Urinary bladder (tissue), 4 donors: ENCODE measurements around the gene PNPLA2. TPM values are rescaled to one million over a fixed set of nuclear protein-coding genes. Genes with fewer than 3 reads are reported as not detected.

Experiments used
- DNase-seq: peaks from one replicate; pipeline ENCODE4 v3.0.0-alpha.2; 2015; ENCODE audit errors: extremely low spot score
- H3K27ac ChIP-seq: one replicate; pipeline ENCODE4 v1.5.1; 2013; ENCODE audit warnings: low read depth, mild to moderate bottlenecking, moderate library complexity
- H3K36me3 ChIP-seq: one replicate; pipeline ENCODE4 v1.6.1; 2013; ENCODE audit warnings: mild to moderate bottlenecking, moderate library complexity; ENCODE audit not compliant: insufficient read depth
- H3K4me1 ChIP-seq: one replicate; pipeline ENCODE4 v1.6.1; 2013; ENCODE audit warnings: mild to moderate bottlenecking, moderate library complexity; ENCODE audit not compliant: insufficient read depth
- H3K4me3 ChIP-seq: one replicate; pipeline ENCODE4 v1.5.1; 2013; ENCODE audit warnings: low read depth, low read length
- WGBS: extraction: QIAGEN DNeasy Blood & Tissue Kit; methylation state at CpG from one replicate; pipeline ENCODE4 v1.1.7; 2013; 5-methylcytosine and 5-hydroxymethylcytosine counted together
- polyA plus RNA-seq: library from polyadenylated mRNA; stranded (reverse); fragments of 200-250 nt; gene quantifications from one replicate; pipeline ENCODE4 v1.2.3, GENCODE V29; 2013
- total RNA-seq: library from RNA; depleted of rRNA; stranded (reverse); fragments of >200 nt; gene quantifications from one replicate; pipeline ENCODE4 v1.2.3, GENCODE V29; 2014
- donor health status: healthy with polysubstance abuse.
- donor health status: healthy.

Gene PNPLA2
- total and polyA plus RNA-seq, 2 donors, result 13.6 to 131 TPM

DNA sequence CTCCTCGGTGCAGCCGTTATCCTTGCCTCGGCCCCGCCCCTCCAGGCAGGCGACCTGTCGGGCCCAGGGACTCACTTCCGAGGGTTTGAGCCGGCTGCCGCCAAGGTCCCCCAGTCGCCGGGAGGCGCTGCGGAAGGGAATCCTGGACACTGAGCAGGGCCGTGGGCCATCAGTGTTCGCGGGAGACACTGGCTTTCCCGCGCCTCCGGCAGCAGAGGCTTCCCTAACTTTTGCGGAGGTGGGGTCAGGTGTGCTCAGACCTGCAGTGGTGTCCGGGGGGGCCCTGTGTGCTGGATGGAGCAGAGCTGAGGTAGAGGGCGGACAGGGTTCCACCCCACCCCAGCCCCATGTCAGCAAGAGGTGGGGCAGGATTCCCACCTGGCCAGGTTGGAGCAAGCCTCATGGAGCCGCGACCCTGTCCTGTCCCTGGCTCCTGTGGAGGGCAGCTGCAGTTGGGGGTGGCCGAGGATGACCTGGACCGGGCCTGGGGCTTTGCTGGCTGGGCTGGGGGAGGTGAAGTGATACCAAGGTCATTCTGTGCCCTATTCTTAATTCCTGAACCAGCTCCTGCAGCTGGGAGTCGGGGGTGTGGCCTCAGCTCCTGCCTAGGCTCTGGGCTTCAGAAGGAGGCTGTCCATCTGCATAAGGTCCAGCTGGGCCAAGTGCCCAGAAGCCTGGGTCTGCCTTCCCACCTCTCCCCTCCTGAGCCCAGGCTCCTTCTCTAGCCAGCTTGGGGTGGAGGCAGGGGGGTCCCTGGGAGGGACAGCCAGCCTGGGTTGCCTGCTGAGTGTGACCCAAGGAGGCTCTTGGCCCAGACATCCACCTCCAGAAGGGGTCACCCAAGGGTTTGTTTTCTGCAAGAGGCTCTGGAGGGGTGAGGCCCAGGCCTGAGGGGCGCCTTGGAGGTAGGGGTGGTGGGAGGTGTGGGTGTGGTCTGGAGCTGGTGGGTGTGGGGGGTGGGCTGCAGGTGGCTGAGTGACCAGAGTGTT lies 32.4 kb downstream of the PNPLA2 start:
- DNase-seq, result no peak
- Histone ChIP-seq H3K4me3 (no peak overlapping the region), H3K27ac (no peak overlapping the region), H3K4me1 (no peaks in the 10 kb centered on the region), H3K36me3 (no peaks in the 10 kb centered on the region)
- WGBS, result 59% methylated on average over 28 of the region's 28 CpGs

DNA sequence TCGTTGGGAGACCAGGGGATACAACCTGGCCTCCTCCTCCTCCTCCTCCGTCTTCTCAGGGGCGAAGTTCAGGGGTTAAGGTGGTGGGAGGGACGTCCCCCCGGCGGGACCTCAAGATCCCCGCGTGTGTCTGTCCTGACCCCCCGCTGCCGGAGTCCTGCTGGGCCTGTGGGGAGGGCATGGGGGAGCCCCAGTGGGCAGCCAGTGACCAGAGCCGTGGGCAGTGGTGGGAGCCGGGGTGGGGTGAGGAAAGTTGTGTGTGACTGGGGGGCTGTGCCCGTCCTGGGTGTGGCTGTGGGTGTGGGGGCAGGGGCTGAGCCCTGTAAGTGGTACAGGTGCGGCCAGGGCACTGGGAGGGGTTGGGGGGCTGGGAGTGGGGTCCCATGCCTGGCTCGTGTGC lies 34.0 kb downstream of the PNPLA2 start:
- Histone ChIP-seq H3K4me1 (no peaks in the 10 kb centered on the region), H3K27ac (no peak overlapping the region), H3K4me3 (no peak overlapping the region), H3K36me3 (no peaks in the 10 kb centered on the region)
- DNase-seq, result no peak
- WGBS, result 79% methylated on average over 15 of the region's 15 CpGs

DNA sequence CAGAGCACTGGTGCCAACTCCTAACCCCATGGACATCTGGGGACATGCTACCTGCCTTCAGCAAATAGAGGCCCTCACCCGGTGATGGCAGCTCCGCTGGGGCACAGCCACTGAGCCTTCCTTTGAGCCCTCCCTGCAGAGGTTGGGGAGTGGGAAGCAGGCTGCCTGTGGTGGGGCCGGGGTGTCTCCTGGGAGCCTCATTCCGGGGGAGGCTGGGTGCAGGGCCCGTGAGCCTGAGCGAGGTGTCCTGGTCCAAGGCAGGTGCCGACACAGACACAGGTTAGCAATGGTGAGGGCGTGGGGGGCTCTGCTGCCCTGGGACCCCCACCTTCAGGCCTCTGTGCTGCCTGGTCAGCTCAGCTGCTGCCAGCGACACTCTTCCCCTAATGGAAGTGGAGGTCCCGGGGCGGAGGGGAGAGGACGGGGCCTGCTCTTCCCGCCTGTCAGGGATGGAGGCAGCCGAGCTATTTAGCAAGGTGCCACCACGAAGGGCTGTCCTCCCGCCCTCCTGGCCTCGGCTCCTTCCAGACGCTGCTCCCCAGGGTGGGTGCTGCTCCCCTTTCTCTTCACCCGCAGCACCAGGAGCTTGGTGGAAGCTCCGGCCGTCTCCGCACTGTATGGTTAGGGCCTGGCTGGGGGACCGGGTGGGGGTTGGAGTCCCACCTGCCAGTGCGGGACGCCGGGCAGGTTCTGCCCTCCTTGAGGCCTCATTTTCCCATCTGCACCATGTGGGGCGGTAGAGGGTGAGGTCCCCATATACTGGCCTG lies 35.2 kb downstream of the PNPLA2 start:
- H3K27ac ChIP-seq, result no peak overlapping the region
- no peak overlapping the region for H3K4me3 ChIP-seq
- H3K4me1 ChIP-seq, result no peaks in the 10 kb centered on the region
- 90% methylated on average over 27 of the region's 27 CpGs for WGBS
- no peak for DNase-seq
- H3K36me3 ChIP-seq, result no peaks in the 10 kb centered on the region

DNA sequence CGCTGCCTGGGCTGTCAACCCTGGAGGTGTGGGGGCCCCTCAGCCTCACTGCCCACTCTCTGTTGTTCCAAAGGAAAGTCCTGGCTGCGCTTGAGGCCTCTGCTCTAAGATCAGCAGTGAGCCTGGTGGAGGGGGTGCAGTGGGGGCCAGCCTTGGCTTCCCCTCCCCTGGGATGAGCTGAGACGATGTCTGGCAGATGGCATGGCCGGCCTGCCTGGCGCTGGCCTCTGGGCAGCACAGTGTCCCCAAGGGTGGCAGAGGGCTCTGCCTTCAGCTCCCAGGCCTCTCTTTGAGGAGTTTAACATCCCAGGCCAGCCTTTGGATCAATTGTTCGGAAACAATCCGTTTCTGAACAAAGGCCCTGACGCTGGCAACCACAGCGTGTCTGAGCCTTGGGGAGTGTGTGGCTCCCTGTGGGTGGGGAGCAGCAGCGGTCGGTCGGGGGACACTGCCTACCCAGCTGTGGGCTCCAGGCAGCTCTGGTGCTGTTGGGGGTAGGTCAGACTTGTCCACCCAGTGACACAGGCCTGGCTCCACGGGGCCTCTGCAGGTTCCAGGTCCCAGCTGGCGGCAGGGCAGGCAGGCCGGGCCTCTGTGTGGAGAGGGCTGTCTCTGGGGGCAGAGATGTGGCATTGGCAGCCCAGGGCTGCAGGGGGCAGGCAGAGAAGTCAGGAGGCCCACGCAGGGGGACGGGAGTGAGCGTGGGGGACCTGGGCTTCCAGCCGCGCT lies 36.1 kb downstream of the PNPLA2 start:
- H3K36me3 ChIP-seq, result no peaks in the 10 kb centered on the region
- no peak overlapping the region for H3K4me3 ChIP-seq
- DNase-seq, result no peak
- H3K27ac ChIP-seq, result no peak overlapping the region
- 80% methylated on average over 20 of the region's 20 CpGs for WGBS
- H3K4me1 ChIP-seq, result no peaks in the 10 kb centered on the region

DNA sequence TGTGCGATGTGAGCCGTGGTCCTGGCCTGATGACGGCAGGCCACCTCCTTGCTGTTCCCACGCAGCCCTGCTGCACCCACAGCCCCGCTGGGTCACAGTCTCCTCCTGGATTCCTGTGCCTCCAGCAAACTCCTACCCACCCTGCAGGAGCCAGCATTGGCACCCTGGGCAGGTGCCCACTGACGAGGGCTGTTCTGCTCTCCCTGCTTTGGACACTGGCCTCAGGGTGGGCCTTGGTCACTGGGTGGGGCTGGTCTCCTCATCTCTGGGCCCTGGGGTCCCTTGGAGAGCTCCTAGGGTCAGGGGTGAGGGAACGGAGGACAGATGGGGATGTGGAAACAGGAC lies 36.6 kb downstream of the PNPLA2 start:
- Histone ChIP-seq H3K4me3 (no peak overlapping the region), H3K27ac (no peak overlapping the region), H3K36me3 (no peaks in the 10 kb centered on the region), H3K4me1 (no peaks in the 10 kb centered on the region)
- DNase-seq, result no peak
- 84% methylated on average over 7 of the region's 7 CpGs for WGBS

DNA sequence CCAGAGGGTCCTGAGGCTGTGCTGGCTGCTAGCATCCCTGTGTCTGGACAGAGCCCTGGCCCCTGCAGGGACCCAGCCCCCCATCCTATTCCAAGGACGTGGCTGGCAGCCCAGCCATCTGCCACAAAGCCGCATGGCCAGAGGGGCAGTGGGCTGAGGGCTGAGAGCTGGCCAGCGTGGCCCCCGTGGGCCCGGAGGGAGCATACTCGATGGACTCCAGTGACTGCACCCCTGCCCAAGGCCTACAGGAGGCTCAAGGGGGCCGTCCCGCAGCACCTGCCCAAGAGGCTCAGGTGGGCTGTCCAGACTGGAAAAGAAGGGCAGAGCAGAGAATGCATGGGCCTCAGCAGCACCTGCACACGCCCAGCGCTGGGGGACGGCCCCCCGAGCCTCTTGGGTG lies 37.1 kb downstream of the PNPLA2 start:
- Histone ChIP-seq H3K4me1 (no peaks in the 10 kb centered on the region), H3K27ac (no peak overlapping the region), H3K36me3 (no peaks in the 10 kb centered on the region), H3K4me3 (no peak overlapping the region)
- DNase-seq, result no peak
- WGBS, result 83% methylated on average over 12 of the region's 12 CpGs

DNA sequence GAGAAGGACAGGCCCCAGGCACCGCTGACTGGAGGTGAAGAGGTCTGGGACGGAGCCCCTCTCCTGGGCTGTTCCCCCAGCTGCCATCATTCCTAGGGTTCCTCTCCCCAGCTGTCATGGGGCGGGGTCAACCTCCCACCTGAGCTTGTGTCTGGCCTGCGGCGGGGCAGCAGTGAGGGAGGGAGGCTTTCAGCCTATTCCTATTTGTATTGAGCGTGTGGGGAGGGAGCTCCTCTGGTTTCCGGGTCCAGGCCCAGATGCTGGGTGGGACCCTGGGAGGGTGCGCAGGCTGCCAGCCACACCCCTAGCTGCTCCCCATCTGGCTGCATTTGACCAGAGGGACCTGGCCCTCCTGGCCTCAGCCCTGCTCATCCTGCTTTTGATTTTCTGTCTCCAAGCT lies 37.7 kb downstream of the PNPLA2 start:
- WGBS, result 73% methylated on average over 8 of the region's 8 CpGs
- H3K4me3 ChIP-seq, result no peak overlapping the region
- H3K27ac ChIP-seq, result no peak overlapping the region
- no peak for DNase-seq
- H3K36me3 ChIP-seq, result no peaks in the 10 kb centered on the region
- no peaks in the 10 kb centered on the region for H3K4me1 ChIP-seq

DNA sequence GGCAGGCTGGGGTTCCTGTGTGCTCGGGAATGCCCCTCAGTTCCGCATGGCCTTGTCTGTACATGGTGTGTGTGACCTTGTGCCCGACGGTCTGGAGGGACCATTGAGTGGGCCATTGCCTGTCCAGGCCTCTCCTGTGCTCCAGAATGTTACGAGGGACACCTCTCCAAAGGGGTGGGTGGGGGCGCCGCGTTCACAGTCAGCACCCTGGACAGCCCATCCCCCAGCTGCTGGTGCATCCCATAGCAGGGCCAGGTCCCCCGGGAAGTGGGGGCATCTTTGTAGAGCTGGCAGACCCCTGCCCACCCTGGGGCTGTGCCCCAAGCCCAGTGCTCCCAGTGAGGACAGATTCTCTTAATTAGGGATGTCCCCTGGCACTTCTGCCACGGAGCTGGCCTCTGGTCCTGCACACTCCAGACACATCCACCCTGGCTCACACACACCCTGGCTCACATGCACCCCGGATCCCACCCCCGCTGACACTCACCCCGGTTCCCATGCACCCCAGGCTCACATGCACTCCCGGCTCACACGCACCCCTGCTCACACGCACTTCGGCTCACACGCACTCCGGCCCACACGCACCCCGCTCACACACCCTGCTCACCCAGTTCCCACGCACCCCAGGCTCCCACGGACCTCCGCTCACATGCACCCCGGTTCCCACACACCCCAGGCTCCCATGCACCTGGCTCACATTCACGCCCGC lies 39.5 kb downstream of the PNPLA2 start:
- H3K36me3 ChIP-seq, result no peaks in the 10 kb centered on the region
- H3K4me1 ChIP-seq, result no peaks in the 10 kb centered on the region
- DNase-seq, result no peak
- 85% methylated on average over 27 of the region's 27 CpGs for WGBS
- H3K27ac ChIP-seq, result no peak overlapping the region
- H3K4me3 ChIP-seq, result no peak overlapping the region

DNA sequence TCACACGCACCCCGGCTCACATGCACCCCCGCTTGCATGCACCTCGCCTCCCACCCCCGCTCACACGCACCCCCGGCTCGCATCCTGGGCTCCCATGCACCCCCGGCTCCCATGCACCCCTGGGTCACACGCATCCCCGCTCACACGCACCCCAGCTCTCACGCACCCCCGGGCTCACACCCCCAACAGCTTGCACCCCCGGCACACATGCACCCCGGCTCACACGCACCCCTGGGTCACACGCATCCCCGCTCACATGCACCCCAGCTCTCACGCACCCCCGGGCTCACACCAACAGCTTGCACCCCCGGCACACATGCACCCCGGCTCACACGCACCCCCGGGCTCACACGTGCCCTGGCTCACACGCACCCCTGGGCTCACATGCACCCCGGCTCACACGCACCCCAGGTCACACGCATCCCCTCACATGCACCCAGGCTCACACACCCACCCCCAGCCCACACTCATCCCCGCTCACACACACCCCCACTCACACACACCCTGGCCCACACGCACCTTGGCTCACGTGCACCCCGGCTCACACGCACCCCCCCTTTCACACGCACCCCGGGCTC lies 40.1 kb downstream of the PNPLA2 start:
- H3K36me3 ChIP-seq, result no peaks in the 10 kb centered on the region
- H3K4me1 ChIP-seq, result no peaks in the 10 kb centered on the region
- 83% methylated on average over 37 of the region's 37 CpGs for whole genome bisulfite sequencing
- H3K27ac ChIP-seq, result no peak overlapping the region
- DNase-seq, result no peak
- no peak overlapping the region for H3K4me3 ChIP-seq

DNA sequence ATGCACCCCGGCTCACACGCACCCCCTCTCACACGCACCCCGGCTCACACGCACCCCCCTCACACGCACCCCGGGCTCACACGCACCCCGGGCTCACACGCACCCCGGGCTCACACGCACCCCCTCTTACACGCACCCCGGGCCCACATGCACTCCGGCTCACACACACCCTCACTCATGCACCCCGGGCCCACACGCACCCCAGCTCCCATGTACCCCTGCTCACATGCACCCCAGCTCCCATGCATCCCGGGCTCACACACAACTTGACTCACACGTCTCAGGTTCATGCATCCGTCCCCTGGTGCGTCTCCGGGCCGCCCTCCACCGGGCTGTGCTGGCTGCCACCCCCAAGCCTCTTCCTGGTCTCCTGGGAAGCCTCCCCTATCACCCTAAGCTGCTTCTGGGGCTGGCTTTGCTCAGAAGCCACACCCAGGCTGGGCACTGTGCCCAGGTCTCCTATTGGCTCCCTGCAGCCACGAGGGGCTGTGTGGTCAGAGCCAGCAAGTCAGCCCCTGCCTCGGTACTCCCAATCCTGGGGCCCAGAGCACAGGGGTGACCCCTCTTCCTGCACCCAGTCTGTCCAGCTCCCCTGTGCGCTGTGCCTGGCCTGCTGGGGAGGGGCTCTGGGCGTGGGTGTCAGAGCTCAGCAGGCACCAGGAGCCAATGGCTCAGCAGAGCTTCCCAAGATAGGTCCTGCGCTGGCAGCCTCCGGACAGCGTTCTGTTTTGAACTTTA lies 40.8 kb downstream of the PNPLA2 start:
- no peaks in the 10 kb centered on the region for H3K36me3 ChIP-seq
- no peak overlapping the region for H3K4me3 ChIP-seq
- WGBS, result 40% methylated on average over 31 of the region's 31 CpGs
- no peak overlapping the region for H3K27ac ChIP-seq
- DNase-seq, result peak; percentile 74
- H3K4me1 ChIP-seq, result no peaks in the 10 kb centered on the region

DNA sequence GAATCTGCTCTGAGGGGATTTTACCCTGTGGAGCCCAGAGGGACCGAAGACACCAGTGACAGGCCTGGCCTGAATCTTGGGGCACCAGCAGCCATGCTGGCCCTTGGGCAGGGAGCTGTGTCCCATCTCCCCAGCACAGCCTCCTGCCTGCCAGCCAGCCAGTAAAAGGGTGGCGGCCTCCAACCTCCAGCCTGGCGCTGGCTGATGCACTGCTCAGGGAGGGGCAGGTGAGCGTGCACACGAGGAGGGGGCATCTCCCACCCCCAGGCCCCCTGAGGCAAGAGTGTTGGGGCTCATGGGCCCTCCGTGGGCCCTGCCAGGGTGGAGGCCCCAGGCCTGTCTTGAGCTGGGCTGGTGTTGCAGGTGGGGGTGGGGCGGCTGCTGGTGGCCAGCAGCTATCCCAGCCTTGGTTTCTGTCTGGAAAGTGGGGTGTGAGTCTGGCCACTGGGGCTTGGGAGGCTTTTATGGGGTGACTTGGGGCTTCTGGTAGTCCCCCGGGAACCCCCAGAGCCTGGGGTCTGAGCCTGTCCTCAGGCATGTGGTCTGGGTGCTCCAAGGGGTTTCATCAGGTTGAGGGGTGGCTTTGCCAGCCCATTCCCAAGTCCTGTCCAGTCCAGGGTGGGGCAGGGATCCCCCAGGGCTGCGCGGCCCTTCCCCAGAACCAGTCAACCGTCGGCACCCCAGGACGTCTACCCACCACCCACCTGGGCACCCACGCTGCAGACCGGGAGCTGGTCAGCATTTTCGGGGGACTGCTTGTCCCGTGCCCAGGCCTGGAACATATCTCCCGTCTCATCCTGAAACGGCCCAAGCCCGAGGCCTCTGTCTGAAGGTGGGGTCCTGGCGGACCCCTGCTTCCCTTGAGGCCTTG lies 41.8 kb downstream of the PNPLA2 start:
- no peaks in the 10 kb centered on the region for H3K36me3 ChIP-seq
- H3K4me1 ChIP-seq, result no peaks in the 10 kb centered on the region
- no peak overlapping the region for H3K4me3 ChIP-seq
- 79% methylated on average over 21 of the region's 21 CpGs for WGBS
- no peak for DNase-seq
- H3K27ac ChIP-seq, result no peak overlapping the region

DNA sequence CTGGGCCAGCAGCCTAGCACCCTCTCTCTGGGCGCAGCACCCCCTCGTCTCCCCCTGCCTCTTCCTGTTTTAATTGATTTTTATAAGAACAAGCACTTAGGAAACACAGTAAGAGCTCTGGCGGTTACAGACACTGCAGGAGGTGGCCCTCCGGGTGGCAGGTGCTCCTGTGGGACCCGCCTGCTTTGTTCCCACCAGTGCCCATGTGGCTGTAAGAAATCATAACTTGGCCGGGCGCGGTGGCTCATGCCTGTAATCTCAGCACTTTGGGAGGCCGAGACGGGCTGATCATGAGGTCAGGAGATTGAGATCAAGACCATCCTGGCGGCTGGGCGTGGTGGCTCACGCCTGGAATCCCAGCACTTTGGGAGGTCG lies 42.4 kb downstream of the PNPLA2 start:
- DNase-seq, result no peak
- no peaks in the 10 kb centered on the region for H3K4me1 ChIP-seq
- no peak overlapping the region for H3K4me3 ChIP-seq
- H3K27ac ChIP-seq, result no peak overlapping the region
- 92% methylated on average over 14 of the region's 14 CpGs for WGBS
- H3K36me3 ChIP-seq, result no peaks in the 10 kb centered on the region
